Hepatocyte (in vitro differentiated cells): ENCODE results near the gene NAP1L4.

ENCODE experiments used
- EZH2 ChIP-seq: fragments of 200-600 bp; sonication (generic); IDR thresholded peaks from 2 replicates; pipeline ENCODE4 v1.6.1; 2016; ENCODE audit warnings: antibody characterized with exemption, mild to moderate bottlenecking, borderline replicate concordance
- EZH2phosphoT487 ChIP-seq: fragments of 200-600 bp; sonication (generic); IDR thresholded peaks from one replicate; pipeline ENCODE4 v1.6.1; 2018; ENCODE audit warnings: antibody characterized with exemption, mild to moderate bottlenecking, low read depth, moderate library complexity; ENCODE audit not compliant: unreplicated experiment, severe bottlenecking
- TF ChIP-seq, protein P1 (sequence below): fragments of 200-600 bp; sonication (generic); IDR thresholded peaks from 2 replicates; pipeline ENCODE4 v1.5.1; 2016; ENCODE audit warnings: antibody characterized with exemption, mild to moderate bottlenecking; ENCODE audit not compliant: poor library complexity

DNA sequence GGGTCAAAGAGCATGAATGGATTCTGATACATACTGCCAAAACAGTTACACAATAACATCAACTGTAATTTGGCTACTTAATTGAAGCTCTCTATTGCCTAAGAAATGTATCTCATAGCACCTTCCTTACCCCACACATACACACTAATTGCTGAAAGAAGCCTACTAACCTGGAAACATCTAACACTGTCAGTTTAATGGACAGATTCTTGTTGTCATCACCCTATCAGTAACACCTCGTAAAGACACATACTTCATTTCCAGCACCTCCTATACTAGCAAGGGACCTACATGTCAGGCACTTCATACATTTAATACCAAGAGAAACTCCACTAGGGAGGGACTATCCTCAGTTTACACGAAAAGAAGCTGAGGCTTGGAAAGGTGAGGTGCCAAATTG, 9.9 kb downstream of the NAP1L4 start:
- TF ChIP-seq, protein P1, sequence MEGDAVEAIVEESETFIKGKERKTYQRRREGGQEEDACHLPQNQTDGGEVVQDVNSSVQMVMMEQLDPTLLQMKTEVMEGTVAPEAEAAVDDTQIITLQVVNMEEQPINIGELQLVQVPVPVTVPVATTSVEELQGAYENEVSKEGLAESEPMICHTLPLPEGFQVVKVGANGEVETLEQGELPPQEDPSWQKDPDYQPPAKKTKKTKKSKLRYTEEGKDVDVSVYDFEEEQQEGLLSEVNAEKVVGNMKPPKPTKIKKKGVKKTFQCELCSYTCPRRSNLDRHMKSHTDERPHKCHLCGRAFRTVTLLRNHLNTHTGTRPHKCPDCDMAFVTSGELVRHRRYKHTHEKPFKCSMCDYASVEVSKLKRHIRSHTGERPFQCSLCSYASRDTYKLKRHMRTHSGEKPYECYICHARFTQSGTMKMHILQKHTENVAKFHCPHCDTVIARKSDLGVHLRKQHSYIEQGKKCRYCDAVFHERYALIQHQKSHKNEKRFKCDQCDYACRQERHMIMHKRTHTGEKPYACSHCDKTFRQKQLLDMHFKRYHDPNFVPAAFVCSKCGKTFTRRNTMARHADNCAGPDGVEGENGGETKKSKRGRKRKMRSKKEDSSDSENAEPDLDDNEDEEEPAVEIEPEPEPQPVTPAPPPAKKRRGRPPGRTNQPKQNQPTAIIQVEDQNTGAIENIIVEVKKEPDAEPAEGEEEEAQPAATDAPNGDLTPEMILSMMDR: no peak
- TF ChIP-seq EZH2 (no peak), EZH2phosphoT487 (no peak)
